ENCODE measurements around the gene UNC13D. TPM values are rescaled to one million over a fixed set of nuclear protein-coding genes. Genes with fewer than 3 reads are reported as not detected.
"Not testable (repeated sequence)": the region's sequence is repeated elsewhere in the genome, so short reads cannot be mapped to it uniquely, and the experiment has no call there.

Gene UNC13D
- total and polyA plus RNA-seq, 12 donors: 3.0 to 20.7 (median 8.5) TPM

DNA sequence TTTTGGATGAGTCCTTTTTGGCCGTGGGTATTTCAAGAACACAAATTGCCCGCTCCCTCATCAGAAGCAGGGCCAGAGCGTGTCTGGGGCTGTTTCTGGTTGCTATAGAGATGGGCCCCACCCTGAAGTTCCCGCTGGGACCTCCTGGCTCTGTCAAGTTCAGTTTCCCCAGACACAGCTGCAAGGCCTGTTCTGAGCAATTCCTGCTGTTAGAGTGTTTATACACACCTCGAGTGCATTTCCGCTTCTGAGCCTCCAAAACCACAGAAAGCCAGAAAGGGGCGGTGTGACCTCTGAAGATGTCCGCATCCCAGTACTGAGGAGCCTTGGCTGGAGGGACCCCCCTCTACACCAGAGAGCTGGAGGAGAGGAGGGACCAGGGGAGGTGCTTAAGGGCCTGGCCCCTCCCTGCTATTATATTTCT is 20.3 kb upstream of the UNC13D start:
- Histone ChIP-seq H3K27ac (peak overlapping the region in 9 of 10 donors; percentile 53 to 82 (median 73)), H3K27me3 (no peaks in the 10 kb centered on the region), H3K4me1 (peaks cover 11 to 39% (median 27%) of the 10 kb centered on the region in 9 donors), H3K9me3 (no peaks in the 10 kb centered on the region), H3K4me3 (peak overlapping the region in 1 of 10 donors; percentile 2), H3K36me3 (no peaks in the 10 kb centered on the region)
- peak; percentile 78 to 97 (median 92) for ATAC-seq
- peak; percentile 65 to 84 for DNase-seq
- 23 to 39% methylated on average over 8 of the region's 8 CpGs for WGBS, 2 donors
- TF ChIP-seq, protein P1, sequence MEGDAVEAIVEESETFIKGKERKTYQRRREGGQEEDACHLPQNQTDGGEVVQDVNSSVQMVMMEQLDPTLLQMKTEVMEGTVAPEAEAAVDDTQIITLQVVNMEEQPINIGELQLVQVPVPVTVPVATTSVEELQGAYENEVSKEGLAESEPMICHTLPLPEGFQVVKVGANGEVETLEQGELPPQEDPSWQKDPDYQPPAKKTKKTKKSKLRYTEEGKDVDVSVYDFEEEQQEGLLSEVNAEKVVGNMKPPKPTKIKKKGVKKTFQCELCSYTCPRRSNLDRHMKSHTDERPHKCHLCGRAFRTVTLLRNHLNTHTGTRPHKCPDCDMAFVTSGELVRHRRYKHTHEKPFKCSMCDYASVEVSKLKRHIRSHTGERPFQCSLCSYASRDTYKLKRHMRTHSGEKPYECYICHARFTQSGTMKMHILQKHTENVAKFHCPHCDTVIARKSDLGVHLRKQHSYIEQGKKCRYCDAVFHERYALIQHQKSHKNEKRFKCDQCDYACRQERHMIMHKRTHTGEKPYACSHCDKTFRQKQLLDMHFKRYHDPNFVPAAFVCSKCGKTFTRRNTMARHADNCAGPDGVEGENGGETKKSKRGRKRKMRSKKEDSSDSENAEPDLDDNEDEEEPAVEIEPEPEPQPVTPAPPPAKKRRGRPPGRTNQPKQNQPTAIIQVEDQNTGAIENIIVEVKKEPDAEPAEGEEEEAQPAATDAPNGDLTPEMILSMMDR (IDR thresholded peaks at IDR 0.05): peak in 2 of 9 donors; percentile 22 to 28
- intact Hi-C loops (cut with DNase I): no loop called here

DNA sequence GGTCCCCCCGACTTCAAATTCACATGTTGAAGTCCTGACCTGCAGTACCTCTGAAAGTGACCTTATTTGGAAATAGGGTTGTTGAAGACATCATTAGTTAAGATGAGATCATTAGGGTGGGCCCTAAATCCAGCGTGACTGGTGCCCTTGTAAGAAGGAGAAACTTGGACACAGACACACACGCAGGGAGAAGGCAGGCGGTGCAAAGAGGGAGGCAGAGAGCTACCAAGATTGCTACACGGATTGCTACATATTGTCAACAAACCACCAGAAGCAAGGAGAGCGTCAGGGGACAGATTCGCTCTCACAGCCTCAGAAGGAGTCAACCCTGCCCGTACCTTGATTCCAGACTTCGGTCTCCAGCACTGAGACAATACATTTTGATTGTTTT is 17.7 kb upstream of the UNC13D start:
- Histone ChIP-seq H3K4me3 (no peak overlapping the region), H3K36me3 (no peaks in the 10 kb centered on the region), H3K27me3 (no peaks in the 10 kb centered on the region), H3K4me1 (peaks cover 11 to 48% (median 30%) of the 10 kb centered on the region in 9 donors), H3K9me3 (no peaks in the 10 kb centered on the region), H3K27ac (no peak overlapping the region)
- TF ChIP-seq, protein P1 (IDR thresholded peaks at IDR 0.05): no peak
- intact Hi-C loops (cut with DNase I): no loop called here
- no peak for DNase-seq
- ATAC-seq: peak in 1 of 8 donors; percentile 61
- 83% methylated on average over 9 of the region's 9 CpGs for WGBS, 2 donors

DNA sequence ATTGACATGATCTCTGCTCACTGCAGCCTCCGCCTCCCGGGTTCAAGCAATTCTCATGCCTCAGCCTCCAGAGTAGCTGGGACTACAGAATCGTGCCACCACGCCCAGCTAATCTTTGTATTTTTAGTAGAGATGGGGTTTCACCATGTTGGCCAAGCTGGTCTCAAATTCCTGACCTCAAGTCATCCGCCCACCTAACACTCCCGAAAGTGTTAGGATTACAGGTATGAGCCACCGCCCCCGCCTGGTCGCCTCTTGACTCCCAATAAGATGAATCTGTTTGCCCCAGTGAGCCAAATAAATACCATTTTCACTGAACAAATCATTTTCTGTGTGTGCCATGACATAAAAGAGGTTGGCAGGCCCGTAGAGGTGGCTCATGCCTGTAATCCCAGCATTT is 15.2 kb upstream of the UNC13D start:
- intact Hi-C loops (cut with DNase I): loop anchor here in 2 of 10 donors (5.0 kb wide), 2 partner anchors 38 to 77 kb away; partner anchors contain the start of genes TRIM65 (in 2 of the 2) and UNK (in 1 of the 2)
- H3K9me3 ChIP-seq: not testable (repeated sequence)
- H3K27ac ChIP-seq: peak overlapping the region in 9 of 10 donors; percentile 60 to 89 (median 74)

DNA sequence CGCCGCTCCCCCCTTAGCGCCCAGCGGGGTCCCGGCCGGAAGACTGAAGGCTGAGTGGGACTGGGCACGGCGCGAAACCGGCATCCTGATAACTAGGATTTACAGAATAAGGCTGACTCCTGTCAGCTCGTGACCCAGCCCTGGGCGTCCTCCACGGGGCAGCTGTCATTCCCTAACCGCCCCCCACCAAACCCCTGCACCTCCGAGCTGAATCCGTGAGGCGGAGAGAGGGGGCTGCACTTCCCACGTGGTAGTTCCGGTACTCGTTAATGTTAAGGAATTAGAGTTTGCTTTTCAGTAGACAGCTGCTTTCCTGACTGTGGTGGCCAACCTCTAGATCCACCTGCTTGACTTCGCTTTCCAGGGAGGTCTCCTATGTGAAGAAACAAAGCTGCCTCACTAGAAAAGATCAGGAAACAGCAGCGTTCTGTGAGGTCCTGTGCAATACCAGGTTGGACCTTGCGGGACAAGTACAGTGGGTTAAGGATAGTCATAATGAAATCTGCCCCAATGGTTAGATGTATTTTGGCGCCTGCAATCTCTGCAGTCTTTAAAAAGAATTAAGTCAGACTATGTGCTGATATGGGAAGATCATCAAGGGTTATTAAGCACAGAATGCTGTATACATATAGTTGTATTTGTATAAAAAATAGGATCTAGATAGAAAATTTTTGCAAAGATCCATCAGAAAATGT is 12.0 kb upstream of the UNC13D start:
- Histone ChIP-seq H3K9me3 (no peaks in the 10 kb centered on the region), H3K4me1 (peaks cover 19 to 69% (median 54%) of the 10 kb centered on the region in 9 donors), H3K36me3 (peaks cover 0 to 23% (median 0%) of the 10 kb centered on the region in 9 donors), H3K27me3 (no peaks in the 10 kb centered on the region), H3K4me3 (peak overlapping the region; percentile 79 to 97 (median 83)), H3K27ac (peak overlapping the region; percentile 96 to 99 (median 98))
- TF ChIP-seq, protein P1 (IDR thresholded peaks at IDR 0.05): peak in 2 of 9 donors; percentile 17 to 54
- intact Hi-C loops (cut with DNase I): loop anchor here in 2 of 10 donors (5.0 kb wide), 2 partner anchors 41 to 74 kb away; partner anchors contain the start of genes TRIM65 (in 2 of the 2) and UNK (in 1 of the 2)
- no peak for ATAC-seq
- 2 to 3% methylated on average over 24 of the region's 24 CpGs for WGBS, 2 donors
- DNase-seq: no peak

More for the DNA sequence above, 15.2 kb upstream of the UNC13D start:
- not testable (repeated sequence) for DNase-seq, H3K27me3 ChIP-seq, H3K36me3 ChIP-seq, H3K4me3 ChIP-seq, ATAC-seq
- WGBS, 2 donors: 92 to 93% methylated on average over 10 of the region's 10 CpGs
- H3K4me1 ChIP-seq: peaks cover 4 to 49% (median 28%) of the 10 kb centered on the region in 9 donors
